GM18511 (cell line): Measurements from ENCODE around the gene PRKCE.

Source experiments
- ATAC-seq: cut with Tn5 transposase; IDR thresholded peaks from one replicate; pipeline ENCODE4 v1.9.1; 2021; ENCODE audit warnings: mild to moderate bottlenecking, moderate library complexity; ENCODE audit not compliant: unreplicated experiment

The PRKCE gene

GRCh38 chr2:45631319-45631718, 20.2 kb upstream of the PRKCE start:
- no peak for ATAC-seq

DNA sequence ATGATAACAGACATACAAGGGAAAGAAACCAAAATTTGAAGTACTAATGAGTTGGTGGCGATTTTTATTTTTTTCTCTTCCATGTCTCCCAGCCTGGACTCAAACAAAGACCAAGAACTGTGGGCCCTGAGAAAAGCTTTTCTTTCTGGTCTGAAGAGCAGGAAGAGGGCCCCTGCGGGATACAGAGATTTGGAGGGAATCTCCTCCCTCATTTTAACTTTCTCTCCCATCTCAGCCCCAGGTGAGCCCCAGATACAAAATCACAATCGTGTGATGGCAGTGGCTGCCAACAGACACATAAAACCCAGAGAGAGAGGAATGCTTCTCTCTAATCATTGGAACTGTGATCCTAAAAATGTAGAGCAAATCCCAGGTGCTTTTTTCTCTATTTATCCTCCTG, 19.5 kb upstream of the PRKCE start:
- no peak for ATAC-seq

DNA sequence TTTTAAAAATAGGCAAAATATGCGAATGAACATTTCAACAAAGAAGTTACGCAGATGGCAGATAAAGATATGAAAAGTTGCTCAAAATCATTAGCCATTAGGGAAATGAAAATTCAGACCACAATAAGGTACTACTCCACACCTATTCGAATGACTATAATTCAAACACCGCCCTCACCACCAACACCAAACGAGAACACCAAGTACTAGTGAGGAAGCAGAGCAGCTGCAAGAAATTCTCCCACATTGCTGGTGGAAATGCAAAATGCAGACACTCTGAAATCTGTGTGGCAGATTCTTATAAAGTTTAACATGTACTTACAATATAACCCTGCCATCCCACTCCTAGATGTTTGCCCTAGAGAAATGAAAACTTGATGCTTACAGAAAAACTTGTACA, 17.3 kb upstream of the PRKCE start:
- no peak for ATAC-seq

GRCh38 chr2:45636008-45636407, 15.5 kb upstream of the PRKCE start:
- no peak for ATAC-seq

- ATAC-seq = peak; percentile 95
Observed at GRCh38 chr2:45637440-45637839, 14.0 kb upstream of the PRKCE start.

DNA sequence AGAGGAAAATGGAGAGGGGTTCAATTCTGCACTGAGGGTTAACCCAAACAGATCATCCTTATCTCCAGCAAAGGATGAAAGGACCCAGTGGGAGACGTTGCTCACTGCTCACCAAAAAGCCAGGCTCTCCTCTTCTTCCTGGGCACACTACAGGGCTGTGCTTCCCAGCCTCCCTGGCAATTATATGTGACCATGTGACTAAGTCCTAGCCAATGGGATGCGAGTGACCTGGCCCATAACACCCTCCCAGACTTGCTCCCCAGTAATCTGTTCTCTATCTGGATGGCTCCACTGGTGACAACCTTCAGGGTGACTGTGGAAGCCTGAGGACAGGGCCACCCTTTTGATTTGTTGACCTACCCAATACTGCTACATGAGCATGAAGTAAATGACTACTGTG, 10.9 kb upstream of the PRKCE start:
- no peak for ATAC-seq

DNA sequence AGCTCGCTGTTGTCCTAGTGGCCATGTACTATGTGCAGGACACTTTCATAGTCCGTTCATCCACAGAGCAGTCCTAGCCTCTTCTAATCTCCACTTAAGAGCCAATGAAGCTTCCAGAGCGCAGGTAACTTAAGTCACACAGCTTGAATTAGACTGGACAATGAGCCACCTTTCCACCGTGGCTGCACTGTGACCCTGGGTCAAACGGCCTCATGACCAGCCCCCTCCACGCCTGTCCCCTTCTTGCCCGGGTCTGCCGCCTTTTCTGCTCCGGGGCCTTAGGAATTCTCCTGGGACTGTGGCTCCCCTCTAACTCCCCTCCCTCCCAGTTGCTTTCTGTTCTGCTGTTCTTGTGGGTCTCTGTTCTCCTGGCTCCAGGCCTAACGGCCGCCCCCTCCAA, 8.4 kb upstream of the PRKCE start:
- ATAC-seq = no peak

DNA sequence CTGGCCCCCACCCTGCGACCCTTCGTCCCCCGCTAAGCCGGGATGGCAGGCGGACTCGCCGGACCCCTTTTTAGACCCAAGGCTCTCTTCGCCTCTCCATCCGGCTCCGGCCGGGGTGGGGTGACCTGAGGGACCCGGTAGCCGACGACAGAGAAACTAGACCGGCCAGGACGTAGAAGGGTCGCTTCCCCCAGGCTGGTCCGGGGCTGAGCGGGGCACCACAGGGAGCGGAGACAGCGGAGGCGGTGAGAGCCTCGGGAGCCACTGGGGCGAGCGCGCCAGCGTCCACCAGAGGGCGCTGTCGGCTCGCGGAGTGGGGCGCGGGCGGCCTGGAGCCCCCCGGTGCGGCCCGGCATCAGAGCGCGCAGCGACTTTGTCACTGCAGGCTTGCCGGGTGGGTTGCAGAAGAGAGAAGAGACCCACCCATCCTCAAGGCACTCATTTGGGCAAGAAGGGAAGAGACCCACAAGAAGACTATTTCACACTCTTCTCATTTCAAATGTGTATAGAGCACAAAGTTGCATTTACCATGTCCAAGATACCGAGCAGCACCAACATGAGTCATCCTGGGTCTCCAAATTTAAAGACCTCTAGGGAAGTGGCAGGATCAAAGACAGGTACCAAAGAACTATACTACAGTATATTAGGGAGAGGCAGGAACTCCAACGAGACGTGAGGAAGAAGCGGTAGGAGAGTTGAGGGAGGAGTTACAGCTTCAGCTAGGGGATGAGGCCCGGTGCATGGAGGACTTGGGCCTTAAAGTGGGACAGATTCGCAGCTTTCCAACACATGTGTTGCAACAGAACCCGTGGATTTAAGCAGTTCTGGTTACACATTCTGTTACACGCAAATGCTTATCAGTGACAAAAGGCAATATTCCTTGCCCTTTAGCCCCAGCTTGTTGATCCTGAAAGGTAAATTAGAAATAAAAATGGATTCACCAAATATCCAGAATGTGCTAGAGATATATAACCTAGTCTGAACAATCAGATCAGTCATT, 7.6 kb upstream of the PRKCE start:
- peak; percentile 85 for ATAC-seq

- ATAC-seq = no peak
Observed at GRCh38 chr2:45646289-45646688, 5.2 kb upstream of the PRKCE start.

GRCh38 chr2:45647356-45647755, 4.1 kb upstream of the PRKCE start:
- no peak for ATAC-seq

GRCh38 chr2:45647986-45648520, 3.4 kb upstream of the PRKCE start:
- ATAC-seq = no peak

DNA sequence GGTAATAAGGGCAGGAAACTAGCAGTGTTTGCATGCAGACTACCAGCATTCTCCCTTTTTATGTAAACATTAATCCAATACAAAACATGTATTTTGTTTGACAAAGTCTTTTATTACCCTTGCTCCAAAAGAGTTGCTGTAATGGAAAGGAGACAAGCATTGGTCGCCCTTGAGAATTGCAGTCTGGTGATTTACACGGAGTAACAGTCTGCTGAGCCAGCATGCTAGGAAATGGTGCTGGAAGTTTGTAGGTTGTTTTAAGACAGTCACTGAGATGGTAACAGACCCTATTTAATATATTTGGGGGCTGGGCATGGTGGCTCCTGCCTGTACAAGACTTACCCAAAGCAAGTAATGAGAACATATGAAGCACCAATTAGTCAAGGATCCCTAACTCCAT, 2.8 kb upstream of the PRKCE start:
- no peak for ATAC-seq

DNA sequence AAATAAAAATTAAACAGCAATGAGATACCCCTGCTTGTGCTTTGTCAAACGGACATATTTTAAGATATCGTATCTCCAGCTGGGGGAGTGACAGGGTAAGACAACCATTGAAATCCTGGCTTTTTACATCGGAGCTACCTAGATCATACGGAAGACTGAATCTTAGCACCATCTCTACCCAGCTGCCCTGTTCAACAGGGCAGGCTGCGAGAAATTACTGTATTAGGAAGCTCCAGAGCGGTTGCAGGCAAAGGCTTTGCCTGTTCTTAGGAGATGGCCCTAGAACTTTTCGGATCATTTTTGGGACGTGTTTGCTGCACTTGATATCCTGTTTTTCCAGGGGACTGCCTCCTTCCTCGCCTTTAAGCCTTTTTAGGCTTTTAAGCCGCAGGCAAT, 2.0 kb upstream of the PRKCE start:
- no peak for ATAC-seq

- ATAC-seq = peak; percentile 35
Observed at GRCh38 chr2:45649858-45650811, 1.3 kb upstream of the PRKCE start.

- peak; percentile 78 for ATAC-seq
Observed at GRCh38 chr2:45650851-45651414, 542 bp upstream of the PRKCE start.

GRCh38 chr2:45652090-45653031, 886 bp downstream of the PRKCE start:
- ATAC-seq = no peak

DNA sequence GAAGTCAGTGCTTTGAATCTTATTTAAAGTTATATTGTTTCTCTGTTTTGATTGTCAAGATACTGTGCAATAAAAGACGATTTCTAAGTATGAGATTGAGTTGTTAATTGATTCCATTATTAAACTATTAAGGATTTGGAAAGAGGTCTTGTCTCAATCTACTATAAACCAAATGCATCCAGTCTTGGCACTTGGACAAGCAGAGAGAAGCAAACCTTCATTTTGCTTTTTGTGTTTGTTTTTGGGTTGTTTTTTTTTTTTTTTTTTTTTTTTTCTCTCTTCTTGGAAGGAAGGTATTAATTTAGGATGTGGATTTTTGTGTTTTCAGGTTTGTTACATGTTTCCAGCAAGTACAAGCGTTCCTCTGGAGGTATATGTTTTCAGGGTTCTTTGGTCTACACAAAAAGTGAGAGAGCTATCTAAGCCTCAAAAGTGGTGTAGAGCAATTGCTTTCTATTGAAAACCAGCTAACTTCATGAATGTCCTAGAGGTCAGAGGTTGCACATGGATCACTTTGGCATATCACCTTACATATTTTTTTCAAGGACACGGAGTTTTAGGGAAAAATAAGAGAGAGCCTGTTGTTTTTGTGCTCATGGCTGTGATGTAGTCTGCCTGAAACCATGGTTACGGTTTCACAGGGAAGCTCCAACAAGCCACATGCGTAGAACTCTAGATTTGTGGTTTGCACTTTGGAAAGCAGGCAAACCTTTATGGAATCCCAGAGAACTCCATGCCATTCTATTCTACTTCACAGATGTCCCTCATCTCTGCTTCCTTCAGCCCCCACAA, 1.8 kb downstream of the PRKCE start:
- no peak for ATAC-seq

DNA sequence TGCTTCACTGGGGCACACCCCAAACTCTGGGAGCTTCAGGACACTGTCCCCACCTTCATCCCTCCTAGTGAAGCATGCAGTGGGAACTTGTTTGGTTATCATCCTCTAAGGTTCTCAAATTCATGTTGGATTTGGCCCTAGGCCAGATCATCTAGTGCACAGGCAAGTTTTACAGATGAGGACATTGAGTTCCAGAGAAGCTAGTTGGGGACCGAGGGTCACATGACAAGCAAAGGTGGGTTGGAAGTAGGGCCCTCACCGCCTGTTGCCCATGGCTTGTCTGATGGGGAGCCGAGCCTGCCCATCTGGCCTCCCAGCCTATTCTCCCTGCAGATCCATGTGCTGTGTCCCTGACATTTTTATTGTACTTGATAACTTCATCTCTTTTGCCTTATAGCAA, 2.8 kb downstream of the PRKCE start:
- no peak for ATAC-seq

- no peak for ATAC-seq
Observed at GRCh38 chr2:45661828-45662227, 10.4 kb downstream of the PRKCE start.
